ES-I3 (cell line): ENCODE measurements around the gene TEPSIN.

Experiments used
- H3K36me3 ChIP-seq: 2 replicates; pipeline ENCODE4 v1.6.1; 2013; ENCODE audit warnings: mild to moderate bottlenecking, low read length, control low read depth, moderate library complexity; ENCODE audit not compliant: insufficient read depth
- H3K4me1 ChIP-seq: 2 replicates; pipeline ENCODE4 v1.6.1; 2013; ENCODE audit warnings: mild to moderate bottlenecking, control low read depth, low read length; ENCODE audit not compliant: insufficient read depth
- H3K9ac ChIP-seq: 2 replicates; pipeline ENCODE4 v1.6.1; 2013; ENCODE audit warnings: low read depth, mild to moderate bottlenecking, low read length, moderate library complexity
- H3K9me3 ChIP-seq: 2 replicates; pipeline ENCODE4 v1.6.1; 2013; ENCODE audit warnings: mild to moderate bottlenecking, low read length, moderate library complexity; ENCODE audit not compliant: control insufficient read depth, insufficient read depth

Gene TEPSIN

GRCh38 chr17:81249223-81250040 lies 10.6 kb upstream of the TEPSIN start:
- Histone ChIP-seq H3K4me1 (no peaks in the 10 kb centered on the region), H3K36me3 (no peaks in the 10 kb centered on the region), H3K9me3 (no peaks in the 10 kb centered on the region), H3K9ac (no peak overlapping the region)

GRCh38 chr17:81248649-81249048 lies 9.8 kb upstream of the TEPSIN start:
- Histone ChIP-seq H3K36me3 (no peaks in the 10 kb centered on the region), H3K9me3 (no peaks in the 10 kb centered on the region), H3K4me1 (no peaks in the 10 kb centered on the region), H3K9ac (no peak overlapping the region)

GRCh38 chr17:81247339-81247990 lies 8.6 kb upstream of the TEPSIN start:
- Histone ChIP-seq H3K9ac (no peak overlapping the region), H3K36me3 (no peaks in the 10 kb centered on the region), H3K4me1 (peaks cover 4% of the 10 kb centered on the region), H3K9me3 (no peaks in the 10 kb centered on the region)

GRCh38 chr17:81246679-81247338 lies 8.0 kb upstream of the TEPSIN start:
- H3K36me3 ChIP-seq, result no peaks in the 10 kb centered on the region
- peaks cover 10% of the 10 kb centered on the region for H3K4me1 ChIP-seq
- no peak overlapping the region for H3K9ac ChIP-seq

GRCh38 chr17:81246343-81246670 lies 7.5 kb upstream of the TEPSIN start:
- Histone ChIP-seq H3K36me3 (no peaks in the 10 kb centered on the region), H3K9me3 (no peaks in the 10 kb centered on the region), H3K9ac (no peak overlapping the region), H3K4me1 (peaks cover 11% of the 10 kb centered on the region)

More at GRCh38 chr17:81246679-81247338, 8.0 kb upstream of the TEPSIN start:
- H3K9me3 ChIP-seq, result no peaks in the 10 kb centered on the region

- H3K4me1 ChIP-seq, result peaks cover 11% of the 10 kb centered on the region
- H3K9ac ChIP-seq, result no peak overlapping the region
- H3K36me3 ChIP-seq, result no peaks in the 10 kb centered on the region
- no peaks in the 10 kb centered on the region for H3K9me3 ChIP-seq
These were observed 6.9 kb upstream of the TEPSIN start for GRCh38 chr17:81245665-81246342.

- no peaks in the 10 kb centered on the region for H3K9me3 ChIP-seq
- H3K9ac ChIP-seq, result no peak overlapping the region
- peaks cover 12% of the 10 kb centered on the region for H3K4me1 ChIP-seq
- no peaks in the 10 kb centered on the region for H3K36me3 ChIP-seq
These were observed 6.3 kb upstream of the TEPSIN start for GRCh38 chr17:81245024-81245664.

- Histone ChIP-seq H3K36me3 (no peaks in the 10 kb centered on the region), H3K4me1 (peaks cover 15% of the 10 kb centered on the region), H3K9ac (no peak overlapping the region), H3K9me3 (no peaks in the 10 kb centered on the region)
These were observed 5.6 kb upstream of the TEPSIN start for GRCh38 chr17:81244358-81245023.

- Histone ChIP-seq H3K4me1 (peaks cover 15% of the 10 kb centered on the region), H3K9ac (no peak overlapping the region), H3K9me3 (no peaks in the 10 kb centered on the region), H3K36me3 (no peaks in the 10 kb centered on the region)
These were observed 4.4 kb upstream of the TEPSIN start for GRCh38 chr17:81243333-81243664.

GRCh38 chr17:81242421-81243332 lies 3.8 kb upstream of the TEPSIN start:
- Histone ChIP-seq H3K9ac (no peak overlapping the region), H3K9me3 (no peaks in the 10 kb centered on the region), H3K4me1 (peaks cover 19% of the 10 kb centered on the region), H3K36me3 (no peaks in the 10 kb centered on the region)

- Histone ChIP-seq H3K4me1 (peaks cover 19% of the 10 kb centered on the region), H3K36me3 (no peaks in the 10 kb centered on the region), H3K9me3 (no peaks in the 10 kb centered on the region), H3K9ac (no peak overlapping the region)
These were observed 3.0 kb upstream of the TEPSIN start for GRCh38 chr17:81241648-81242420.

- H3K4me1 ChIP-seq, result peaks cover 19% of the 10 kb centered on the region
- no peak overlapping the region for H3K9ac ChIP-seq
- H3K9me3 ChIP-seq, result no peaks in the 10 kb centered on the region
- H3K36me3 ChIP-seq, result no peaks in the 10 kb centered on the region
These were observed 2.3 kb upstream of the TEPSIN start for GRCh38 chr17:81241203-81241602.
